ENCODE results near the gene RFC4. TPM values are rescaled to one million over a fixed set of nuclear protein-coding genes. Genes with fewer than 3 reads are reported as not detected.

Gene RFC4
- total and polyA plus RNA-seq, 12 donors, result 5.3 to 30.6 (median 9.1) TPM

- no peaks in the 10 kb centered on the region for H3K36me3 ChIP-seq (replicated peaks in 1 of 2)
- intact Hi-C loops (cut with DNase I), result no loop called here
- no peak for TF ChIP-seq CTCF (IDR thresholded peaks at IDR 0.05)
- no peak for TF ChIP-seq POLR2A (IDR thresholded peaks at IDR 0.05)
- DNase-seq, result no peak
- no peaks in the 10 kb centered on the region for H3K27me3 ChIP-seq
- no peaks in the 10 kb centered on the region for H3K9me3 ChIP-seq (replicated peaks in 1 of 3)
- peak overlapping the region in 2 of 5 donors; percentile 17 to 65 for H3K27ac ChIP-seq
- 10 to 16% (median 12%) methylated on average over 26 of the region's 26 CpGs for WGBS, 4 donors
- peak overlapping the region in 2 of 4 donors; percentile 1 to 62 for H3K4me3 ChIP-seq
- no peaks in the 10 kb centered on the region for H3K4me1 ChIP-seq (replicated peaks in 1 of 2)
Observed at GRCh38 chr3:186772281-186772694, 34.0 kb downstream of the RFC4 start.

GRCh38 chr3:186760897-186761447, 45.3 kb downstream of the RFC4 start:
- Histone ChIP-seq H3K4me3 (no peak overlapping the region), H3K9me3 (replicated peaks in 1 of 3) (no peaks in the 10 kb centered on the region), H3K4me1 (replicated peaks in 1 of 2) (no peaks in the 10 kb centered on the region), H3K27ac (no peak overlapping the region), H3K36me3 (replicated peaks in 1 of 2) (no peaks in the 10 kb centered on the region), H3K27me3 (no peaks in the 10 kb centered on the region)
- WGBS, 4 donors, result 85 to 90% (median 87%) methylated on average over 8 of the region's 8 CpGs
- no peak for TF ChIP-seq POLR2A (IDR thresholded peaks at IDR 0.05)
- TF ChIP-seq CTCF (IDR thresholded peaks at IDR 0.05), result no peak
- DNase-seq, result no peak
- intact Hi-C loops (cut with DNase I), result no loop called here

- Histone ChIP-seq H3K4me3 (no peak overlapping the region), H3K27ac (no peak overlapping the region)
- WGBS, 4 donors, result 88 to 94% (median 91%) methylated on average over 10 of the region's 10 CpGs
Observed at GRCh38 chr3:186760141-186760833, 46.0 kb downstream of the RFC4 start.

More at GRCh38 chr3:186760141-186760833, 46.0 kb downstream of the RFC4 start:
- no peak for DNase-seq
- no peaks in the 10 kb centered on the region for H3K9me3 ChIP-seq (replicated peaks in 1 of 3)
- TF ChIP-seq CTCF (IDR thresholded peaks at IDR 0.05) (no peak), POLR2A (IDR thresholded peaks at IDR 0.05) (no peak)
- no peaks in the 10 kb centered on the region for H3K36me3 ChIP-seq (replicated peaks in 1 of 2)
- no peaks in the 10 kb centered on the region for H3K4me1 ChIP-seq (replicated peaks in 1 of 2)
- no peaks in the 10 kb centered on the region for H3K27me3 ChIP-seq
- intact Hi-C loops (cut with DNase I), result no loop called here
